D341Med (cell line): Measurements from ENCODE around the gene DNAAF1.
"Not testable (repeated sequence)": the region's sequence is repeated elsewhere in the genome, so short reads cannot be mapped to it uniquely, and the experiment has no call there.

Source experiments
- DNase-seq: peaks from one replicate; pipeline ENCODE4 v3.0.0; 2012; ENCODE audit warnings: low spot score

Gene DNAAF1

DNA sequence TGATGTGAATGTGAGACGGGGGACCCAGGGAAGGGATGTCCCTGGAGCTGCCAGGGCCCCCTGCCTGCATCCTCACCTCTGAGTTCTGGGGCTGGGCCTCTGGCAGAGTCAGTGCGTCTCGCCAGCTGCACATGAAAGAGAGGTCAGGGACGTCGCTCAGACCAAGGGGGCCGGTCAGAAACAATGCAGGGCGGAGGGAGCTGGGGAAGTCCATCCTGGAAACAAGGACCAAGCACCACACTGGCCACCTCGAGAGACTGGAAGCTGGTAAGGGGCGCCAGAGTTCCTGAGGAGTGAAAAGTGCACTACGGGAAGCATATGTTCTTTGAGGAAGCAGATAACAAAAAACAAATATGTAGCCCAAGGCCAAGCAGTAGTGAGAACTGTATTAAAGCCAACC is 39.7 kb downstream of the DNAAF1 start:
- peak; percentile 13 for DNase-seq

DNA sequence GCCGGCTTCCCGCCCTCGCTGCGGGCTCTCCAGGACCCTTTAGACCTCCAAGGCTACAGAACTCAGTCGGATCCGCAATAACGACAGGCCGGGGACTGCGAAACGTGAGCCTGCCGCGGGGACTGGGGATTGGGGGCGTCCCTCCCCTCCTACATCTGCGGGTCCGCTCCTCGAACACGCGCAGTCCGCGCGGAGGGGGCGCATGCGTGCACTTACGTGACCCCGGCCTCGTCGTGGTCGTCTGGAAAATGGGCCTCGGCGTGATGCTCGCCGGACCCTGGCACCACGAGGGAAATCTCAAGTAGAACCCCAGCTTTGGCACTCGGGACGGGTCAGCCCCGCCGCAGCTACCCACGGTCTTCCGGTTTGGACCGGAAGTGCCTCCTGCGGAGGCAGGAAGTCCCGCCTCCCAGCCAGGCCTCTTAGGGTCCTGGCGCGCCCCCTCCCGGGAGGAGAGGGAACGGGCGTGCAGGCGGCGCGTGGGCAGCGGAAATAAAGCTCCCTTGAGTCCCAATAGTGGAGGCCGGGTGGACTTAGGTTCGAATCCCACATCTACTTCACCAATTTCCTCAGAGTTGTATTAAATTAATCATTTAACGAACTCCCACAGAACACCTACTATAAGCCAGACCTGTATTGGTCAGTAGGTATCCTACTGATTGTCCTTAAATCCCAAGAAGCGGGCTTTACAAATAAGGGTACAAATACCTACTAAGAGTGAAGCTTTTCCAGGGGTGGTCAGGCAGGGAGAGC is 41.8 kb downstream of the DNAAF1 start, which contains the start of gene TAF1C:
TAF1C (minus strand) TSS at position 373 of the 753 bp plus-strand sequence. CDS start 2,069 bp downstream, outside the sequence.
- DNase-seq: peak; percentile 96

DNA sequence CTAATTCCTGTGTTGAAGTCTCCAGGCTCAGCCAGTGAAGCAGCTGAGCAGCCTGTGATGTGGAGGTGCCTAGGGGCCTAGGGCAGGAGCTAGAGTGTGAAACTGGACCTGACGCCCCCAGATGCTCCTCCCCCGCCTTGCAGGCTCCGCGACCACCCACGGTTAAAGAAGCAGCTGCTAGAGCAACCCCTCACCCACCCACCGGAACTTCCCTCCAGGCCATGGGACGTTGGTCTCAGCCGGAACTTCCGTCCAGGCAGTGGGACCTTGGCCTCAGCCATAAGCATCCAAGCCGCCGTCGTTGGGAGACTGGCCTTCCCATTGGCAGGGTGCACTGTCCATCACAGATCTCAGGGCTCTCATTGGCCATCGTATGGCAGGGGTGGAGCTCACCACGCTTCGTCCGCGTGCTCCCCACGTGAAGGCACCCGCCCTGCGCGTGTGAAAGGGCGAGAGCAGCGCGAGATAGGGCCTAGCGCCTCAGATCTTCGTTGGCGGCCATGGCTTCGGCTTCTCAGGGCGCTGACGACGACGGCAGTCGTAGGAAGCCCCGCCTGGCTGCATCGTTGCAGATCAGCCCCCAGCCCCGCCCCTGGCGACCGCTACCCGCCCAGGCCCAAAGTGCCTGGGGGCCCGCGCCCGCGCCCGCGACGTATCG is 45.8 kb downstream of the DNAAF1 start, which contains the start of gene ADAD2:
ADAD2 (plus strand) TSS at position 427 of the 658 bp plus-strand sequence; CDS start at position 501, 74 bp downstream.
- DNase-seq: no peak

GRCh38 chr16:84191466-84191865 is 46.4 kb downstream of the DNAAF1 start:
- DNase-seq: no peak

DNA sequence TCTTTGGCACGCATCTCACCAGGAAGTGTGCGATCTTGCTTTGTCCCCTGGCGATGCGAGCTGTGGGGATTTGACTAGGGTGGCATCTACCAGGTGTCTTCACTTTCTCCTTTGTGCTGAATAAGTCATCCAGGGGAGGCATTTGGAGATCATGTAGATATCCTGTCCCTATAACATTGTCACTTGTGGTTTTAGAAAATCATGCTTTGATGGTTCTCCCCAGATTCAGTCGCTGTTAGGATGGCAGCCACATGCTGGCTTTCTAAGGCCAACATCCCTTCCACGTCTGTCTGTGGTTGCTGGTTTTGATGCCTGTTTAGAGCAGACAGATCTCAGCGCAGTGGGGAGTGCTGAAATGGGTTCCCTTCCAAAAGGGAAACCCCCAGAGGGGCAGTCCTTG is 48.4 kb downstream of the DNAAF1 start:
- DNase-seq: no peak

GRCh38 chr16:84194018-84194417 is 48.9 kb downstream of the DNAAF1 start:
- no peak for DNase-seq

- no peak for DNase-seq
Measured at GRCh38 chr16:84194470-84195200, 49.5 kb downstream of the DNAAF1 start.

GRCh38 chr16:84195201-84196093 is 50.3 kb downstream of the DNAAF1 start:
- DNase-seq: no peak

DNA sequence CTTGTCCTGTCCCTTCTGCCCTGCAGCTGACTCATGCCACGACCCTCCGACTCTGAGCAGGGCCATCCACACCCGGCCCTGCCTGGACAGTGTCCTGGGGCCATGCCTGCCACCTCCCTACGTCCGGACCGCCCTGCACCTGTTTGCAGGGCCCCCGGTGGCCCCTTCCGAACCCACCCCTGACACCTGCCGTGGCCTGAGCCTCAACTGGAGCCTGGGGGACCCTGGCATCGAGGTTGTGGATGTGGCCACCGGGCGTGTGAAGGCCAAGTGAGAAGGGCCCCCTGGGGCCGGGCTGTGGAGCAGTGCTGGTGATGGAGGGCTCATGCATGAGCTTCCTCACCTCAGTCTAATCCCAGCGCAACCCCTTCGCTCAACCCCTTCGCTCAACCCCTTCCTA is 51.0 kb downstream of the DNAAF1 start:
- no peak for DNase-seq

DNA sequence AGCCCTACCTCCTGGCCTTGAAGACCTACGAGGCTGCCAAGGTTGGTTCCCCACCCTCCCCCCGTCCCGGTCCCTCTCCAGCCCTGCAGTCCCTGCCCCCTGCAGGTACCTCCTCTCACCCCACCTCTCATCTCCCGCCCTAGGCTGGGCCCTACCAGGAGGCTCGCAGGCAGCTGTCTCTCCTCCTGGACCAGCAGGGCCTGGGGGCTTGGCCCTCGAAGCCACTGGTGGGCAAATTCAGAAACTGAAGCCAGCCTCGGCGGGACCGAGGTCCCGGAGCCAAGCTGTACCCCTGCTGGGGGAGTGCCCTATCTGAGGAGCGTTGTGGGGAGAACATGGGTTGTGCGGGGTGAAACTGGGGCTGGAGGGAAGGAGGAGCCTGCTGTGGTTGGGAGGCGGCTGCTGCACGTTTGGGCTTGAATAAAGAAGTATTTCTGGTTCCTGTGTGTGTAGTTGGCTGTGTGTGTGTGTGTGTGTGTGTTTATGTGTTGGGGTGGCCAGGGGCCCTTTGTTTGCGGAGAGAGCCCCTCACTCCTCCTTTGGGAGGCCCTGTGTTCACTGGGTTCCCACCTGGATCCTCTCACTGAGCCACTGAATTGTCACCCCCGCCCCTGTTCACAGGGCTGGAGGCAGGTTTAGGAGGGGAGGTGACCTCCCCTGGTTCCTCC is 51.8 kb downstream of the DNAAF1 start:
- no peak for DNase-seq

DNA sequence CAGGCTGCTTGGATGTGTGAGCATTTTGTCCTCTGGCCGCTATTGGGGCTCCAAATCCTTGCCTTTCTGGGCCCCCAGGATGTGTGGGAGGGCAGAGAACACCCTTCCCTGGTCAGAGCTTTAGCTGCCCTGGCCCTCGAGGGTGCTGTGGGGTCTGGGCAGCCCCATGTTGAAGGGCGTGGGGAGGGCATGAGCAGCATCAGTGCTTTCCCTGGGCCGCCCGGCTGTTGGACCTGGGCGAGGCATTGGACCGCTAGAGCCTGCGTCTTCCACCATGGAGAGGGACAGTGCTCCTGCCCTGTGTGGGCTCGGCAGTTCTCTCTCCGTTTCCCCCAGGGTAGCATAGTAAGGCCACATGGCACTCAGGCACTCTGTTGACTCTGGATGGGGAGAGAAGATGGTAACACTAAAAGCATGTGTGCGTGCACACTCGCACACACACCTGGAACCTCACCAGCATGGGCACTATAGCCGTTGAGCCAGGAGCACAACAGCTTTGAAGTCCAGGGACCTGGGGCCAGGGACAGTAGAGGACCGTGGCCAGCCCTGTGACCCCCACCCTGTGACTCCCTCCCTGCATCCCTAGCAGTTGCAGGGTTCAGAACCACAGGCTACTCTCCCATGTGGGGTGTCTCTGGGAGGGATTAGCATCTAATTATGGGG is 52.5 kb downstream of the DNAAF1 start:
- no peak for DNase-seq

DNA sequence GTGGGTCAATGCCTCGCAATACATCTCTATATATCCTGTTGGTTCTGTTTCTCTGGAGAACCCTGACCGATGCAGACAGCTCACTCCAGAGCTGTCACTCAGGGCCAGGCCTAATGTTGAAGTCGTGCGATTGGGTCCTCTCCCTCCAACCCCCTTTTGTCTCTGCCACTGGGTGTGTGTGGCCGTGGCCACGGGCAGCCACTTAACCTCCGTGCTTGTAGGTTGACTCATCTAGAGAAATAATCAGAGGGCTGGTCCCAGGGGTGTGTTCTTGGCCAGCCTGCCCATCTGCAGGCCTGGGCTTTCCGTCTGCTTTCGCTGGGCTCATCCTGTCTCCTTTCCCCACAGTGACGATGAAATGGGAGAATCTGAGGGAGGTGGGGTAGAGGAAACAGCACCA is 53.3 kb downstream of the DNAAF1 start:
- no peak for DNase-seq

- no peak for DNase-seq
Measured at GRCh38 chr16:84199097-84199496, 54.0 kb downstream of the DNAAF1 start.

DNA sequence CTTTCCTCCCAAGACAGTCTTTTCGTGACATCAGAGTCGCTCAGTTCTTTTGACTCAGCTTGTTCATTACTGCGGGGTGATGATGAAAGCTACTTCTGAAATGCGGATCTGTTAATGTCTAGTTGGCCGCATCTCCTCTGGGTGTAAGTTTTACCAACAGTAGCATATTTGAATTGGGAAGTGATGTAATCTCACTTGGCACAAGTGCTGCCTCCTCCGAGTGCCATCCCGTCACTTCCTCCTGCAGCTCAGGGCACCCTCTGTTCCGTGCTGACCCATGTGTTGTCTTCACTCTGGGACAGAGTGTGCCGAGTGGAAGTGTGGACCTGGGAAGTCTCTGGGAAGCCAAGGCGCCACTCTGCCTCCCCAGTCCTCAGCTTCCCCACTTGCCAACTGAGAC is 54.8 kb downstream of the DNAAF1 start:
- DNase-seq: no peak

- DNase-seq: not testable (repeated sequence)
Measured at GRCh38 chr16:84204551-84204950, 59.4 kb downstream of the DNAAF1 start.

GRCh38 chr16:84205123-84205522 is 60.0 kb downstream of the DNAAF1 start:
- DNase-seq: not testable (repeated sequence)

DNA sequence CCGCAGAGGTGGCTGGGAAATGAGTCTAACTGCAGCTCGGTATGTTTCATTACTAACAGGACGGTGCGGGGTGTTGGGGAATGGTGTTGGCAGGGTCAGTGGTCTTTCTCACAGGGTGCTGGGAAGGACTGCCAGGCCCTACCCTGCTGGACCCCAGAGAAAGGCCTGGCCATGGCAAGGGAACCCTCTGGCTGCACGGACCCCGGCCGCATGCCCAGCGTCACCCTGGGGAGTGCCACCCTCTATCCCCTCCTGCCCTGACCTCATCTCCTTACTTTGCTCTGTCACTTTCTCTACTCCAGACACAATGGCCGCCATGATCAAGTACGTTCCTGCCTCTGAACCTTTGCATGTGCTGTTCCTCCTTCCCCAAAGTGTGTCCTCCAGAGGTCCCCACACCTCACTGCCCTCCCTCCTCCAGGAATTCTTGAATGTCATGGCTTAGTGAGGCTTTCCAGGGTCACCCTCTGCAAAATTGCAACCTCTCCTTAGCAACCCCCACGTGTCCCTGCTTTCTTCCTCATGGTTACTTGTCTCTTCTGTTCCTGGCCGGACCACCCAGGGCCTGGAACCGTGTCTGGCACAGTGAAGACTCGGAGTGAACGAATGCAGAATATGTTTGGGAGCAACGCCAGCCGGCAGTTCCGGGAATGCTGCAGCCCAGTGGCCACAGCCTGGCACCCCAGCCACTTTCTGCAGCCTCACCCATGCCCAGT is 61.0 kb downstream of the DNAAF1 start:
- DNase-seq: no peak

GRCh38 chr16:84207251-84207650 is 62.1 kb downstream of the DNAAF1 start:
- no peak for DNase-seq

DNA sequence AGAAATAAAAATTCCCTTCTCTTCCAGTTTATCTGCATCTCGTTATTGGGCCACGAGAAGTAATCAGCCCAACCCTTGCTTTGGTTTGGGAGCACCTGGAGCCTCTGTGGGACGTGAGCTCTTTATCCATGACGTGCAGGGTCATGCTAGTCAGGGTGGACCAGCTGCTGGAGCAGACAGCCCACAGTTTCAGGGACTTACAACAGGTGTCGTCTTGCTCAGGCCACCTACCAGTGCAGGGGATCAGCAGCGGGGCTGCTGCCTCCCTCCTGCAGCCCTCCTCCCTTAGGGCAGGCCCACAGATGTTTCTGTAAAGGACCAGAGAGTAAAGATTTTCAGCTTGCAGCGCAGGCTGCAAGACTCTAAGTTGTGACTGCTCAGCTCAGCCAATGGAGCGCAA is 62.8 kb downstream of the DNAAF1 start:
- no peak for DNase-seq

DNA sequence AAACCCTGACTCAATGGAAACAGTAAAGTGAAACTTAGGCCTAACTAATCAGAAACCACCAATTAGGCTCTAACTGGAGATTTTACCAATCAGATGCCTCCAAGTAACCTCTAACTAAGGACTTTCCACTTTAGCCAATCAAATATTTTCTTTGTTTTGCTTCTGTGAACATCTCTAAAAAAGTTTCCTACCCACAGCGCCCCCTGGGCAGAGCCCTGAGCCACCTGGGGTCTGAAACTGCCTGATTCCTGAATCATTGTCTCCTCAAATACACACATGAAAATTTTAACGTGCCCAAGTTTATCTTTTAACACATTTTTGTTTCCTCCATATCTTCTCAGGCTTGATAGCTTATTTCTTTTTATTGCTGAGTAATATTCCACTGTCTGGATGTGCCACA is 64.9 kb downstream of the DNAAF1 start:
- no peak for DNase-seq
